Esophagus muscularis mucosa (tissue), 3 donors: ENCODE data around the gene GMDS.

Experiments
- CTCF ChIP-seq, 3 experiments: fragments of 200-600 bp in 2 of 3; fragments of 450-650 bp in 1 of 3; sonication (generic) in 2 of 3; IDR thresholded peaks; one replicate each; pipeline ENCODE4 v1.5.1; 2017 to 2019; ENCODE audit warnings: antibody characterized with exemption in 3 of 3, mild to moderate bottlenecking in 2 of 3, moderate library complexity in 1 of 3
- POLR2A ChIP-seq: fragments of 450-650 bp; IDR thresholded peaks from one replicate; pipeline ENCODE4 v1.6.1; 2017; ENCODE audit warnings: antibody characterized with exemption, moderate library complexity, mild to moderate bottlenecking, low read depth

DNA sequence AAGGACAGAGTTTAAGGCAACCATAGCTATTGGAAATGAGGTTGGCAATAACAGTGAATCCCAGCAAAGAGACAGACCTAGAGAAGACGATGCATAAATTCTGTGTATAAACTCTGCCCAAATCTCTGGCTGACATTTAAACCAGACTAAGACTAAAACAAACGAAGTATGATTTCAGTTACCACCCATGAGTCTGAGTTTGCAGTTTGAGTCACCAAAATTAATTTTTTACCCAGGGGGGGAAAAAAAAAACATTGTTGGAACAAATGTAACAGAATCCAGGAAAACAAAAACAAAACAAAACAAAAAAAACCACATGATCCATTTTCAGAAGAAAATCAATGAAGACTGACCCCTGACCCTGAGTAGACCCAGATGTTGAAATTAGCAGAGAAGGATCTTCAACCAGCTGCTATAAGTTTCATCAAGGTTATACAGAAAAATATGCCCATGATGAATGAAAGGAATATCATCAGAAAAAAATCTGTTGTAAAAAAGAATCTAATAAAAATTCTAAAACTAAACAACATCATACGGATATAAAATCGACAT is 190.8 kb downstream of the GMDS start:
- no peak for TF ChIP-seq CTCF (IDR thresholded peaks at IDR 0.05)
- no peak for TF ChIP-seq POLR2A
